ENCODE measurements around the gene ANO1. TPM values are rescaled to one million over a fixed set of nuclear protein-coding genes. Genes with fewer than 3 reads are reported as not detected.

ANO1 gene
- total RNA-seq, 4 donors from 2014 or later: 22.5 to 57.6 (median 41.4) TPM

GRCh38 chr11:70159627-70160570, 81.8 kb downstream of the ANO1 start:
- TF ChIP-seq EP300 (IDR thresholded peaks at IDR 0.05) (no peak), POLR2AphosphoS5 (IDR thresholded peaks at IDR 0.05) (no peak), CTCF (IDR thresholded peaks at IDR 0.05) (no peak), POLR2A (IDR thresholded peaks at IDR 0.05) (no peak)
- WGBS, 2 donors (ENCODE audit: low coverage in 1 of 2): 70 to 100% methylated on average over 1 to 2 of the region's 24 CpGs
- no peaks in the 10 kb centered on the region for H3K4me1 ChIP-seq
- H3K27me3 ChIP-seq: peaks cover 17% of the 10 kb centered on the region
- H3K4me3 ChIP-seq: no peak overlapping the region
- ATAC-seq: no peak
- no peaks in the 10 kb centered on the region for H3K36me3 ChIP-seq
- no peaks in the 10 kb centered on the region for H3K9me3 ChIP-seq
- H3K27ac ChIP-seq: no peak overlapping the region

- H3K4me3 ChIP-seq: no peak overlapping the region
- H3K36me3 ChIP-seq: no peaks in the 10 kb centered on the region
- peaks cover 22% of the 10 kb centered on the region for H3K27me3 ChIP-seq
- no CpG with 5 or more reads among the region's 17 CpGs for WGBS, 2 donors (ENCODE audit: low coverage in 1 of 2)
- no peaks in the 10 kb centered on the region for H3K9me3 ChIP-seq
- H3K4me1 ChIP-seq: no peaks in the 10 kb centered on the region
- H3K27ac ChIP-seq: no peak overlapping the region
- ATAC-seq: no peak
- TF ChIP-seq CTCF (IDR thresholded peaks at IDR 0.05) (no peak), EP300 (IDR thresholded peaks at IDR 0.05) (no peak), POLR2A (IDR thresholded peaks at IDR 0.05) (no peak)
These were observed 83.0 kb downstream of the ANO1 start for GRCh38 chr11:70161043-70161625.

GRCh38 chr11:70164705-70165104, 86.6 kb downstream of the ANO1 start:
- Histone ChIP-seq H3K27ac (no peak overlapping the region), H3K4me1 (no peaks in the 10 kb centered on the region), H3K36me3 (no peaks in the 10 kb centered on the region), H3K27me3 (peaks cover 45% of the 10 kb centered on the region), H3K4me3 (no peak overlapping the region), H3K9me3 (no peaks in the 10 kb centered on the region)
- no peak for ATAC-seq
- TF ChIP-seq CTCF (IDR thresholded peaks at IDR 0.05) (no peak), POLR2AphosphoS5 (IDR thresholded peaks at IDR 0.05) (no peak), POLR2A (IDR thresholded peaks at IDR 0.05) (no peak)
- 70 to 80% methylated on average over 2 to 3 of the region's 10 CpGs for WGBS, 2 donors (ENCODE audit: low coverage in 1 of 2)

- Histone ChIP-seq H3K27ac (no peak overlapping the region), H3K36me3 (no peaks in the 10 kb centered on the region), H3K4me1 (no peaks in the 10 kb centered on the region), H3K9me3 (no peaks in the 10 kb centered on the region), H3K4me3 (no peak overlapping the region), H3K27me3 (peaks cover 41% of the 10 kb centered on the region)
- TF ChIP-seq CTCF (IDR thresholded peaks at IDR 0.05): no peak
- no peak for TF ChIP-seq EP300 (IDR thresholded peaks at IDR 0.05)
- no peak for TF ChIP-seq POLR2AphosphoS5 (IDR thresholded peaks at IDR 0.05)
- TF ChIP-seq POLR2A (IDR thresholded peaks at IDR 0.05): no peak
- 78 to 86% methylated on average over 5 to 7 of the region's 9 CpGs for WGBS, 2 donors (ENCODE audit: low coverage in 1 of 2)
- no peak for ATAC-seq
These were observed 89.0 kb downstream of the ANO1 start for GRCh38 chr11:70167120-70167519.
